Caco-2 (cell line): Measurements from ENCODE around the gene GCGR. TPM values are rescaled to one million over a fixed set of nuclear protein-coding genes. Genes with fewer than 3 reads are reported as not detected.

Experiments used
- BruUV-seq: library from RNA; stranded (reverse); fragments of 400-500 nt; replicated peaks from 2 replicates; lab custom pipeline; 2021; lab: Mats Ljungman, UMichigan
- CTCF ChIA-PET: fragments of 300-600 bp; sonication (Branson Sonifier 250); formaldehyde crosslinking; loops from one replicate; lab custom pipeline; 2022; ENCODE audit warnings: antibody characterized with exemption; lab: Charles Lee
- POLR2A ChIA-PET: fragments of 300-600 bp; sonication (Branson Sonifier 250); formaldehyde crosslinking; loops from one replicate; lab custom pipeline; 2022; ENCODE audit warnings: antibody characterized with exemption; lab: Charles Lee
- DNase-seq, 2 experiments: peaks; one replicate each; pipeline versions ENCODE4 v3.0.0 to v3.0.0-alpha.2; 2020 to 2022
- H3K27me3 ChIP-seq: replicated peaks from 2 replicates; pipeline ENCODE4 v1.6.0; 2011; ENCODE audit warnings: low read length; ENCODE audit not compliant: control insufficient read depth, insufficient read depth
- H3K36me3 ChIP-seq: 2 replicates; pipeline ENCODE4 v1.5.1; 2011; ENCODE audit warnings: low read length; ENCODE audit not compliant: control insufficient read depth, insufficient read depth
- H3K4me1 ChIP-seq: fragments of 250-450 bp; sonication (Bioruptor Pico); 2 replicates; pipeline ENCODE4 v1.5.1; 2020; ENCODE audit warnings: mild to moderate bottlenecking
- H3K4me3 ChIP-seq: 2 replicates; pipeline ENCODE4 v1.5.1; 2011; ENCODE audit warnings: low read depth, mild to moderate bottlenecking, control low read depth, low read length
- H3K9me3 ChIP-seq: fragments of 250-450 bp; sonication (Bioruptor Pico); 2 replicates; pipeline ENCODE4 v1.5.1; 2020; ENCODE audit warnings: mild to moderate bottlenecking, moderate library complexity
- H3K27ac Mint-ChIP-seq: one replicate; pipeline ENCODE4 v1.8.0; 2022; ENCODE audit warnings: mixed read lengths; ENCODE audit not compliant: unreplicated experiment
- H3K27me3 Mint-ChIP-seq: one replicate; pipeline ENCODE4 v1.8.0; 2022; ENCODE audit warnings: mixed read lengths; ENCODE audit not compliant: insufficient read depth, unreplicated experiment
- H3K36me3 Mint-ChIP-seq: one replicate; pipeline ENCODE4 v1.8.0; 2022; ENCODE audit warnings: mild to moderate bottlenecking, mixed read lengths; ENCODE audit not compliant: insufficient read depth, unreplicated experiment
- H3K4me1 Mint-ChIP-seq: one replicate; pipeline ENCODE4 v1.8.0; 2022; ENCODE audit warnings: low read depth, mixed read lengths; ENCODE audit not compliant: unreplicated experiment
- H3K4me3 Mint-ChIP-seq: one replicate; pipeline ENCODE4 v1.8.0; 2022; ENCODE audit warnings: mild to moderate bottlenecking, moderate library complexity, mixed read lengths; ENCODE audit not compliant: unreplicated experiment
- H3K9me3 Mint-ChIP-seq: one replicate; pipeline ENCODE4 v1.8.0; 2022; ENCODE audit warnings: mixed read lengths; ENCODE audit not compliant: unreplicated experiment
- CTCF ChIP-seq, 2 experiments: fragments of 200-600 bp in 1 of 2; IDR thresholded peaks; 1 replicate in 1 of 2; 2 replicates in 1 of 2; pipeline versions ENCODE4 v1.5.1 to v1.8.0; 2011 to 2022; ENCODE audit warnings: antibody characterized with exemption in 1 of 2, control low read depth in 1 of 2, inconsistent platforms in 1 of 2, low read depth in 1 of 2, low read length in 1 of 2, mild to moderate bottlenecking in 1 of 2, moderate library complexity in 1 of 2; ENCODE audit not compliant: insufficient read depth in 1 of 2, severe bottlenecking in 1 of 2, unreplicated experiment in 1 of 2
- intact Hi-C: fragments of 100-400 bp; cut with micrococcal nuclease; formaldehyde crosslinking; loops from one replicate; pipeline ENCODE4 v1.10.0; 2022; ENCODE audit not compliant: unreplicated experiment
- total RNA-seq: library from RNA; stranded (reverse); gene quantifications from 2 replicates; pipeline ENCODE4 v1.2.3, GENCODE V29; 2022

The GCGR gene
- total RNA-seq, 1 experiment from 2014 or later = 1.0 TPM

- TSS peak; percentile 82 for BruUV-seq
- intact Hi-C loops = loop anchor here (1.0 kb wide), 1 partner anchor 27 kb away; the partner anchor contains the start of gene P4HB
- ChIA-PET POLR2A (interaction anchor here (0.5 to 1.9 kb wide), 13 partner anchors 25 to 197 kb away, joined by 3 to 12 read pairs (median 5); partner anchors contain the start of genes ARL16, HGS, MRPL12 and P4HB), CTCF (interaction anchor here (0.8 to 1.5 kb wide), 4 partner anchors 11 to 126 kb away, joined by 3 to 5 read pairs (median 3); no protein-coding TSS in a partner anchor)
- no peak for TF ChIP-seq CTCF (IDR thresholded peaks at IDR 0.05; ENCODE audit: insufficient read depth in 1 of 2, low read depth in 1 of 2, low read length in 1 of 2, severe bottlenecking in 1 of 2, unreplicated experiment in 1 of 2)
- no peaks in the 10 kb centered on the region for H3K27me3 ChIP-seq
- H3K27ac Mint-ChIP-seq = peak within 1 kb of the TSS; percentile 92
- H3K27me3 Mint-ChIP-seq = no peaks in the 10 kb centered on the region
- peak within 1 kb of the TSS; percentile 85 for H3K4me3 ChIP-seq
- peak within 1 kb of the TSS; percentile 90 for H3K4me3 Mint-ChIP-seq
- peaks cover 21% of the 10 kb centered on the region for H3K36me3 Mint-ChIP-seq
- peaks cover 29% of the 10 kb centered on the region for H3K4me1 ChIP-seq
- no peaks in the 10 kb centered on the region for H3K9me3 Mint-ChIP-seq
- DNase-seq = peak; percentile 96 to 99
- no peaks in the 10 kb centered on the region; the same call in 1 of the 2 replicates for H3K36me3 ChIP-seq
- no peaks in the 10 kb centered on the region for H3K9me3 ChIP-seq
- H3K4me1 Mint-ChIP-seq = peaks cover 20% of the 10 kb centered on the region
These were observed 29.4 kb downstream of the GCGR start, which contains the start of gene MCRIP1 for GRCh38 chr17:81833160-81833920. Gene MCRIP1 (minus strand): TSS chr17:81833291. CDS start chr17:81824506, 8,785 bp downstream.

GRCh38 chr17:81833921-81834830 lies 30.2 kb downstream of the GCGR start:
- intact Hi-C loops = loop anchor here (1.0 kb wide), 1 partner anchor 26 kb away; the partner anchor contains the start of gene P4HB
- Histone ChIP-seq H3K9me3 (no peaks in the 10 kb centered on the region), H3K4me1 (peaks cover 29% of the 10 kb centered on the region), H3K4me3 (peak overlapping the region; percentile 68), H3K36me3 (no peaks in the 10 kb centered on the region; the same call in 1 of the 2 replicates), H3K27me3 (no peaks in the 10 kb centered on the region)
- ChIA-PET POLR2A (interaction anchor here (0.7 to 1.9 kb wide), 7 partner anchors 9 to 150 kb away, joined by 3 to 8 read pairs (median 5); partner anchors contain the start of genes ARL16, HGS, MRPL12 and P4HB), CTCF (interaction anchor here (0.8 to 1.5 kb wide), 3 partner anchors 12 to 99 kb away, joined by 3 to 5 read pairs (median 3); no protein-coding TSS in a partner anchor)
- BruUV-seq = no TSS peak
- Mint-ChIP-seq H3K36me3 (peaks cover 21% of the 10 kb centered on the region), H3K27ac (peak overlapping the region; percentile 92), H3K27me3 (no peaks in the 10 kb centered on the region), H3K4me1 (peaks cover 16% of the 10 kb centered on the region), H3K4me3 (peak overlapping the region; percentile 90), H3K9me3 (no peaks in the 10 kb centered on the region)
- no peak for TF ChIP-seq CTCF (IDR thresholded peaks at IDR 0.05; ENCODE audit: insufficient read depth in 1 of 2, low read depth in 1 of 2, low read length in 1 of 2, severe bottlenecking in 1 of 2, unreplicated experiment in 1 of 2)
- DNase-seq = no peak
